ENCODE measurements around the gene TCP11.

TCP11 gene

DNA sequence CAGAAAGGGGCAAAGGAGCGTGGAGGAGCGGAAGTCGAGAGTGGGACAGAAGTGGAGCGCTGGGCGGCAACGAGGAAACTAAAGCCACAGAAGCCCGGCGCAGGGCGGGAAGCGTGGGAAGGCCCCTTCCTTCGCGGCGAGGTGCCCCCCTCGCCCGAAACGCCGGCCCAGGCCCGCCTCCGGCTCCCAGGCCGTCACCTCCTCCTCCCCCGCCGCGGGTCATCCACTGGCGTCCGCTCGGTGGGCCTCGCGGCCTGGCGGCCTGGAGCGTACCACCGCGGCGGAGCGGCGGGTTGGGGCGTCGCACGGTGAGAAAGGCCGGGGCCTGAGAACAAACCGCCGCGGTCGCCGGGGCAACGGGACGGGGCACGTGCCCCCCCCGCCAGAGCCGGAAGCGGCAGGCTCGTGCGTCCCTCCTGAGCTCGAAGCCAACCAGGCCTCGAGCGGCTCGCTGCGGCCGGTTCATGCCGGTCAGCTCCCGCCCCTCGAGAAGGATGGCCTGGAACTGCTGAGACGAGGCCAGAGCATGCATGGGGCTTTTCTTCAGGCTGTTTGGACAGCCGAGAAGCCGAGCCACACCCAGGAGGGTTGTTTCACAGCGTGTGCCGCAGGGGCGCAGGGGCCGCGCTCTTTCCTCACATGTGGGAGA is at the start of gene TCP11:
TCP11 (minus strand) TSS at position 333 of the 649 bp plus-strand sequence. CDS start 469 bp downstream, outside the sequence.
- no peak for DNase-seq

DNA sequence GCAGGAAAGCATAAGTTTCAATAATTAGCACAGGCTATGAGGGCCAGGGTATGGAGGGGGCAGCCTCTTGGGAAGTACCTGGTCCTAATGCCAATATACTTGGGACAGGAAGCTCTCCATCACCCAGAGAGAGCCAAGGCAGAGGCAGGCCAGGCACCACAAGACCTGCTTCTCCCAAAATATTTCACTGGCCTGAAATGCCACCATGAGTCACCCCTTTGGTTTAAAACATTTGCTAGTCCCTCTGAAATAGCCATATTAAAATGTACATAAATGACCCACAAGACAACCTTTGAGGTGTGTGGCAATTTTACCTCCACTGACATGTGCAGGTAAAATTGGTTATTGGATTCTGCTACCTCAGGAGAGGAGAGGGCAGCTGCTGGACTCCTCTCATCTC is 49.2 kb upstream of the TCP11 start:
- DNase-seq: no peak

DNA sequence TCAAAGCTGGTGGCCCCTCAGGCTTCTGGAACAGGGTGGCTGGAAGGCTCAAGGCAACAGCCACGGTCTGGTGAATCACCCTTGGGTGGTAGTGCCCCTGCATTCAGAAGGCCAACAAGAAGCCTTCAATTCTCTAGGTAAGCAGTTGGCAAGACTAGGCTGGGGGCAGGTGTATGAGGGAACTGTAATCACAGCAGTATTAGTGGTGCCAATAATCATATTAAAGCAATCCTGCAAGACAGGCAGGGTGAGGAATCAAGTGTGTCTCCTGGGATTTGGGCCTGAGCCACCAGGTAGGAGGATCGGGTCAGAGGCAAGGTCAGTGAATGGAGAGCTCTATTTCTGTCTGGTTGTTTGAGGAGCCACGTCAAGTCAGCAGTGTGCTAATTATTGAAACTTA is 47.7 kb upstream of the TCP11 start:
- DNase-seq: no peak

DNA sequence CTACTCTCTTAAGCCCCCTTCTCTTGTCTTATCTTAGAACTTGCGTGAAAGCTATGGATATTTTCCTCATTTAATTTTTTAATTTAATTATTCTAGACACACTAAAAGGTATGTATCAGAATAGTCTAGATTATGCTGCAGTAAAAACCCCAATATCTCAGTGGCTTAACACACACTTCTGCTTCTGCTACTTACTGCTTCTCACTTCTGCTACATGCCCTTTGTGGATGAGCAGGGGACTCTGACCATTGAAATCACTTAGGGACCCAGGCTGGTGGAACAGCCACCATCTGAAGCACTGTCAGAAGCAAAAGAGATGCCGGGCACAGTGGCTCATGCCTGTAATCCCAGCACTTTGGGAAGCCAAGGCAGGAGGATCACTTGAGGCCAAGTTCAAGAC is 45.4 kb upstream of the TCP11 start:
- no peak for DNase-seq

DNA sequence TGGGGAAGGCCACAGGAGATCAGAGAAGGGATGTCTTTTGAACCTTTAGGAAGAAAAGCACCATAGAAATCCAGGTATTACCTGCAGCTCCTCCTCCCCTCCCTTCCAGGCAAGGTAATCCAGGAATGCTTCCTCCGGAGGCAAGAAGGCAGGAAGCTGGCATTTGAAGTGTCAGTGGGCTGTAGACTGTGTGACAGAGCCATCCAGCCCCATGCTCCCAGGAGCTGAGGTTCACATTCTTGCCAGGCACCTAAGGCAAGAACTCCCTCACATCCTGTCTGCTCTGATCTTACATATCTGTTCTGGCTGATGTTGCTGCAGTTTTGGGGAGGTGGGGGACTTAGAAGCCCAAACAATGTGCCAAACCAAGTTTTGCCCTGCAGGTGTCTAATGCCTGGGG is 44.8 kb upstream of the TCP11 start:
- no peak for DNase-seq

DNA sequence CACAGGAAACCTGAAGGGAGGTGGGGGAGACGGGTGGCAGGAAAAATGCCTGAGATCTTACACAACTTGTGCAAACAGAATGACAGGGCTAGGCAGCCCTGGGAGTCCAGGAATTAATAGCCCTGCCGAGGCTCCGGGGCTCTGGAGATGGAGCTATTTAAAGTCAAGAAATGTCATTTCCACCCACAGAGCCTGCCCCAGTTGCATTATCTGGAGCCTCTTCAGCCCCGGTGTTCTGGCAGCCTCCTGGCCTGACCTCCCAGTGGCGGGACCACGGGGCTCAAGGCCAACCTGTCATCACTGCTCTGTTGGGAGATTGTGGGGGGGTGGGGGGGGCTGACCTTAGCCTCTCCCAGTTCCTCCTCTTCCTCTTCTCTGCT is 44.2 kb upstream of the TCP11 start:
- DNase-seq: peak; percentile 83

DNA sequence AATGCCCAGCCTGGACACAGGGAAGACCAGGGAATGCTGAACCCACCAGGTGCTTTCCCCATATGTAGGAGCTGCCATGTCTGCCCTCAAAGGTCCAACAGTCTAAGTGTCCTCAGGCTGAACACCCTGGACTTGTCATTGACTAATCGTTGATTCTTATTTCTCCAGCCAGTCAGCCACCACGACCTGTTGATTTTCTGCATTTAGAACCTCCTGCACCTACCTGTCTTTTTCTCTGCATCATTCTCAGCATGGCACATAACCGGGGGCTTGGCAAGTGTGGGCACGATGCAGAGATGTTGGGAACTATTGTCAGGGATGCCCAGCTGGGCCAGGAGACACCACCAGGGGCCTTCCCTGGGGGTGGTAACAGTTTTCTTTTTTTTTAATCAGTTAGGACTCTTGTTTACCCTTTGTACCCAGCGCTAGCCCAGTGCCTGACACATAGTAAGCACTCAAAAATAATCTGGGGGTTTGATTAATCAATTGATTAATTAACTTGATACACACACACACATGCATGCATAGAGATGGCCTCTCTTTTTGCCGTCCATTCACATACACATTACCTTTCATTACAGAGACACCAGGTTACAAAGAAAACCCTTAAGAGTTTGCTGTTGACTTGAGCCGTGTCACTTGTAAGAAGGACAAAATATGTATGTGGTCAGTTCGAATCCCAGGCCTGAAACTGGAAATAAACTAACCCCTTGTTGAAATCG is 43.6 kb upstream of the TCP11 start:
- DNase-seq: no peak

DNA sequence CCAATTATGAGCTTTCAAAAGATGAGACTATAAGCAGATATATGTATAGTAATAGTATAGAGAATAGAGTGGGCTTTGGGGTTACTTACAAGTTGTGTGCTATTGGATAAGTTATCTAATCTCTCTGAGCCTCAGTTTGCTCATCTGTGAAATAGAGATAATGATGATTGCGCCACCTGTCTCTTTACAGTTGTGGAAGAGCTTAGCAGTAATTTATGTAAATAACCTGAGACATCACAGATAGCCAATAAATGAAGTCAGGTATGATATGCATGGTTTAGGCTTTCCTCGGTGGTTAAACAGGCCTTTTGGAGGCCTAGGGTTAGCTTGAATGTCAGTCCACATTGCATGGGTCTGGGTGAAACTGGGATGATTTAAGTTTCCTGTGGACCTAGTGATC is 42.8 kb upstream of the TCP11 start:
- DNase-seq: no peak

DNA sequence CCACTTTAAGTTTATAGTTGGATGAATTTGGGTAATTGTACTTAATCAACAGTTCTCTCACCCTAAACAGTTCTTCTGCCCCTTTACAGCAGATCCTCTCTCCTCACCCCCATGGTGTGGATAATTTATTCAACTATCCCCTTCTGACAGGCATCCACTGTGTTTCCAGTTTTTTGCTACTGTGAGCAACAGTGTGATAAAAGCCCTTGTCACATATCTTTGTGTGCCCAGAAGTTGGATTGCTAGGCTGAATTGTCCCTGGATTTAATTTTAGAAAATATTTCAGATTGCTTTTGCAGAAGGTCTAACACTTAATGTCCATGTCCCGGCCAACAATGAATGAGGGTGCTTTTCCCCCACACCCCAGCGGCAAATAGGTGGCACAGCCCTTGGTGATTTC is 42.1 kb upstream of the TCP11 start:
- no peak for DNase-seq

DNA sequence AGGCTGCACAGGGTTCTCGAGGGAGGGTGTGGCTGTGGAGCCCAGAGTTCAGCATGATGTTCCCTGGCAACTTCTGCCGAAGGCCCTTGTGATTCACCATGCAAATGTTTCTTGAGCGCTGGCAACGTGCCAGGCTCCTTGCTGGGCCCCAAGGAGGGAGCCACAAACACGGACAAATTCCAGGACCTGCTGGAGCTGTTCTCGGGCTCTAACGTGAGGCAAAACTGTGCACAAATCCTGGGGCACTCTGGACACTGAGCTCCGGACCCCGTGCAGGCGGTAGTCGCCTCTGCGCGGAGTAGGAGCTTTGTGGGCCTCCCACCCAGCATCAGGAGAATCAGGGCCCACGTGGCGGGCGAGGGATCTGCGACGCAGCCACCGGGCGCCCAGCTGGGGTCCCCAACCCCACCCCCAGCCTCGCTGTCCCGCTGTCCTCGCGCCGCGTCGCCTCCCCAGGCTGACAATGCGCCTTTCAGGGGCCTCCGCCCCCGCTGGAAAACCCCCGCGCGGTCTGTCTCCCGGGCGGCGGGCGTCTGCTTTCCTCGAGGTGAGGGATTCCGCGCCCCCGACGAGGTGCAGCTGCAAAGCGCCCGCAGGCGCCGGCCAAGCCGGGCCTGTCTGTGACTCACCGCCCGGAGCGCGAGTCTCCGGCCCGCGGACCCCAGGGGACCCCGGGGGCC is 40.9 kb upstream of the TCP11 start:
- peak; percentile 92 for DNase-seq

DNA sequence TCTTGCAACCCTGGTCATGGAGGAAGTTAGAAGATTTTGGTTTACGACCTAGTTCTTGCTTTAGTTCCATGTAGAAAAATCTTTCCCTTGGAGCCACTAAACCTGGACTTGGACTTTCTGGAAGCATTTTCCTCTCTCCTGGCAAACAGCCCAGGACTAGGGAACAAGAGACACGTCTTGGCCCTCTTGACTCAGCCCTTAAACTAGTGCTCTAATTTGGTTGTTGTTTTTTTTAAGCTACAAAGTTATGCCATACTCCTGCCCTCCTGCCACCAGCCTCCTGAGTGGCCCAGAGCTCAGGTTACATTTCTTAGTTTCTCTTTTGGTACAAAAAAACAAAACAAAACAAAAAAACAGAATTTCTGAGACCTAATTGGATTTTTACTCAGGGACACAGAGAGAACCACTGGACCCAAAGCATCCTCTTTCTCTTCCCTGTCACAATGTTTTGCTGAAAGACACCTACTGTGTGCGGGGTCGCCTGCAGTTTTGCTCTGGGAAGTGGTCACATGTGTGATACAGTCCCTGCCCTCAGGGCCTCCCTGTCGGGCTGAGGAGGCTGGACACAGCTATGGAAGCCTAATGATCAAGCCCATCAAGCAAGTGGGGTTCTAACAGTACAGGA is 40.3 kb upstream of the TCP11 start:
- DNase-seq: peak; percentile 75

DNA sequence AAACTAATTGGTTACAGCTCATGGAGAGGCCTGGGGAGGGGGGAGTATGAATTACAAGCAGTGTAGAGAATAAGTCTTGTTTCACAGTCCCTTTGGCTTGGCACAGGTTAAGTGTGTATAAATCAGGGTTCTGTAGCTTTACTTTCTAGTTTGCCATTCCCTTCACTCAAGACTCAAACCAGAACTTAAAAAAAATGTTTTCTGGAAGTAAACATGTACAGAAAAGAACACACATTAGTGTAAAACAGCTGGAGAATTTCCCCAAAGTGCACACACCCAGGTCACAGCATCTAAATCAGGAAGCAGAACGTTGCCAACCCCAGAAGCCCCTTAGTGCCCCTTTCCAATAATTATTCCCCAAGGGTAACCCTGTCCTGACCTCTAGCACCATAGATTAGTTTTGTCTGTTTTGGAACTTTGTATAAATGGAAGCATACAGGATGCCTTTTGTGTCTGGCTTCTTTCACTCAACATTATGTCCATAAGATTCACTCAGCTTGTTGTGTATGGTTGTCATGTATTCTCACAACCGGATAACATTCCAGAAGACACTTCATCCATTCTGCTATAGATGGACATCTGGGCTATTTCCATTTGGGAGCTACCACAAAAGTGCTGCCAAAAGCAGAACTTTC is 38.9 kb upstream of the TCP11 start:
- DNase-seq: no peak

DNA sequence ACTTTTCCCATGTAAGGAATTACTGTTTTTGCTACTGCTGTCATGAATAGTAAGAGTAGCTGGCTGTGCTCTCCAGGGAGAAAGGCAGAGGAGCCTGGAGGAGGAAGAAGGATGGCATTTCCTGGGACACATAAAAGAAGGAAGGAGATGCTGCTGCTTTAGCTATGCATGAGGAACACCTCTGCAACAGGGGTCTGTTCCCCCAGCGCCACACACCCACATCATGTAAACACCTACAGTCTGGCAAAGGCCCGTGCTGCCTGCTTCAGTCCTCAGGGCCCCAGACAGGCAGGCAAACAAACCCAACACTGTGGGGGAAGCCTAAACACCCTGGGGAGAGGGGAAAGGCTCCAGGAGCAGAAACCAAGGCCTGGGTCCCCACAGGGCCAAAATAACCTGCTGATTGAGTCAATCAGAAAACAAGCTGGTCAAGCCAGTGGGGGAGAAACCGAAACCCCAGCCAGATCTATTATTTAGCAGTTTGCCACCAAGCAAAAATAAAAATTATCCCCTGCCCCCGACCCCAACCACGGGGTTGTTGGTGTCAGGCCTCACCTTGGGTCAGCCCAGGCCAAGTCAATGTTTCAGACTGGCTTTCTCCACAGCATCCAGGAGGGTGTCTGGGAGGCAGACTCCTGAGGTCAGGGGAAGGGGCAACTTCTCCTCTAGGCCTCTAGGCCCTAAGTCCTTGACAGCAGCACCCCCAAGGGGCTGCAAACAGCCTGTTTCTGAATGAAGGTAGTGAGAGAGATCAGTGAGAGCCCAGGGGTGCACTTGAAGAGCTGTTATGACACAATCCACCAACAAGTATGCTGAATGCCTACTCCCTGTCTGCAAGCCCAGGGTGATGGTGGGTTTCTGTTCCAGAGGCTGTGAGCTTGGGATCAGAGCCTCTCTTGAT is 38.0 kb upstream of the TCP11 start:
- peak; percentile 45 for DNase-seq

DNA sequence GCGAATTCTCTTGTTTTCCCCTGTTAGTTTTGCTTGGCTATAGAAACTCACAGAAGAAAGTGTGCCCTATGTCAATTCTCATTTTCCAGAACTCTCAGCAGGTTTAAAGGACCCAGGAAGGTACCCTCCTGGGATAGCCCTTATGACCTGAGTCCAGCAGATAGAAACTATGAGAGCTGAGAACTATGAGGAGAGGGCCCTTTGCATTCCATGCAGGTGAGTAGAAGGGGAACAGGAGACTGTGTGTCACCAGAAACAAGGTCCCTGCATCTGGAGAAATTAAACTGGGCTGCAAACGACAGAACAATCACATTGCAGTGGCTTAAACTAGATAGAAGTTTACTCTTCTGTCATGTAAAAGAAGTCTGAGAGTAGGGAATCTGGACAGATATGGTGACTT is 36.9 kb upstream of the TCP11 start:
- no peak for DNase-seq

DNA sequence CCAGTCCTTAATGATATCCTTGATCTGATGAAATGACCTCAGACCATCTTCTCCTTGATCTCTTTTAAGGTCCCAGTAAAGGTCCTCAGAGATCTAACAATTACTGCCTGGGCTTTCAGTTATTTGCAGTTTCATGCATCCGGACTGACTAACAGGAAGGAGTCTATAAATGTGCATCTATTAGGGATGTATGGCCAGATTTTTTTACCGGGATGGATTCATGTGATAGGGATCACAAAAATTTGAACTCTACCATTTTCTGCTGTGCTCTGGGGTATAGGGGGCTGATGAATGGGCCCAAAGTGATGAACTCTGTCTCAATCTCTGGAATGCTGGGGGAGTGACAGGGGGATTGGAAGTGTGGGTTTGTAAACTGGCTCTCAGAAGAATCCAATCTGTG is 36.5 kb upstream of the TCP11 start:
- peak; percentile 85 for DNase-seq

DNA sequence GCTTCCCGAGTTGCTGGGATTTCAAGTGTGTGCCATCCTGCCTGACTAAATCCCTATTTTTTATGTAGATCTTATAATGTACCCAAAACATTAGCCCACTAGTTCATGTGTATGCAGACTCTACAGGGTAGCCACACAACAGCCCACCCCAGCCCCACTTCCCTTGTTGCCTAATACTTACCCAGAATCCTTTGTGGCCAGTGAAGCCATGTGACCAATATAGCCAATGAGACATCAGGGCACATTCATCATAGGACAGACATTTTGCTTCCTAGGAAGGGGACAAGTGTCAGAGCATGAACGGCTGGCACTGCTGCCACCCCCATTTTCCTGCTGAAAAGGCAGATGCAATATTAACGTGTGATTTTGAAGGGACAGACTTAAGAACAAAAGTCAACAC is 36.0 kb upstream of the TCP11 start:
- DNase-seq: no peak

DNA sequence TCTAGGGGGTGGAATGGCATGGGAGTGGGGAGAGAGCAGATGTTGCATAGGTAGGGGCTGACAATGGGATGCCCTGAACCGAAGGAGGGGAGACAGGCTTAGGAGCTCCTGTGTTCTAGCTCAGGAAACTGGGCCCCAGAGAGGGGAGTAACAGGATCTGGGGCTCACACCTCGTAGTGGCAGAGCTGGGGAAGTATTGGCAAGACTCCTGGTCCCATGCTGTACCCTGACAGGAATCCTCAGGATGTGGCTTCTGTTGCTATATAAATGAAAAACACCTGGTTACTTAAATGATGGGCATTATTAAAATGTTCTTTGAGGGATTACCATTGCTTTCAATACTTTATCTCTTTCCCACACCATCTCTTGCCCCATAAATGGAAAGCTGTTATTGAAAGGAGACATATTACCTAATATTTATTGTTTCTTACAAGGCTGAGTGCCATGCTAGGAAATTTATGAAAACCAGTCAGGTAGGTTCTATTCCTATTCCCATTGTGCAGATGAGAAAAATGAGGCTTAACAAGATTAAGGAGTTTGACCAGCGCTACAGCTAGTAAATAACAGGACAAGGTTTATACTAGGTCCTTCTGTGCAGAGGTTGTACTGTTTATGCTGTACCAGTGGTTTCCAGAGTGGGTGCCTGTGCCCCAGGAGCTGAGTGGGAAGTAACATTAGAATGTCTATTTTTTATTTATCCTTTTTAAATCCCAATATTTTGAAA is 35.3 kb upstream of the TCP11 start:
- no peak for DNase-seq

DNA sequence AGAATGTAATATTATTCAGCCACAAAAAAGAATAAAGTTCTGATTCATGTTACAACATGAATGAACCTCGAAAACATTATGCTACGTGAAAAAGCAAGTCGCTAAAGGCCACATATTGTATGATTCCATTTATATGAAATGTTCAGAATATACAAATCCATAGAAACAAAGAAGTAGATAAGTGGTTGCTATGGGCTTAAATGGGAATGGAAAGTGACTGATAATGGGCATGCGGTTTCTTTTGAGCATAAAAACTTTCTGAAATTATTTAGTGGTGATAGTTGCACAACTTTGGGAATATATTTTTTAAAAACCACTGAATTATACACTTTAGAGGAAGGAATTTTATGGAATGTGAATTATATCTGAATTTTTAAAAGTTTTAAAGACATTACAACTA is 33.4 kb upstream of the TCP11 start:
- DNase-seq: no peak

DNA sequence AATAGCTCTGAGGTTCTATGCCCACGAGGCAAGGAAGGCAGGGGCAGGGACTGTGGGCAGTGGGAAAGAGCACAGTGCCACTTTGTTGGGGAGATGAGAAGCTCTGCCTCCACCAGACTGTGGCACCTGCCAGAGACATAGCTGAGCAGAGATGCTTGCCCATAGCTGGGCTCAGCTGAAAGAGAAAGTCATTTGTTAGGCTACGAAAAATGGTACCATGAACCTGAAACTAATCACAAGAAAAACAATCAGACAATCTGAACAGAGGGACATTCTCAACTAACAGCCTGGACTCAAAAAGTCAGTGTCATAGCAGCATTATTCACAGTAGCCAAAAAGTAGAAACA is 32.9 kb upstream of the TCP11 start:
- DNase-seq: no peak

DNA sequence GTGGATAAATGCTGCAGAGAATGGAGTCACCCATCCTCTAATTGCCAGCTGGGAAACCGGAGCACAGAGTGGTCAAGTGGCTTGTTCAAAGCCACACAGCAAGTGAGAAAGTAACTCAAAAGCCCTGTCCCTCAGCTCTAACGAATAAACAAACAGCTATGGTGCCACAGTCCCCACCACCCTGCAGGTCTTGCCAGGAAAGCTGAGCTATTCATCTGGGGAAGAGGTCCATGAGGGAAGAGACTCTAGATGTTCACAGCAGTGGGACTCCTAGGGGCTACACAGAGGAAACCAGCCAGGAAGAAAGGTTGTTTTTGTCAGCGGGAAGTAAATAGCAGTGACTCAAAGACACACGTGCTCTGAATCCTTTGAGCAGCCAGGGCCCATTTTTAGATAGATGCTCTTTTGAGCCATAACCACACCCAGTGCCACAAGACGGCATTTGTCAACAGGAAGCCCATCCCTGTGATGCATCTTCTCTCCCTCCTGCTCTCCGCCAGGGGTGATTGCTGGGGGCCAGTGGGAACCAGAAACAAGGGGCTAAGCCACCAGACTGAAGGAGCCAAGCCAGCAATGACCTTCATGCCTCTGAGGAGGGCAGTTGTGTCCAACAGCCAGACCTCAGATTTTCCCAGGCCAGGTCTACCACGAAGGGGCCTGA is 32.4 kb upstream of the TCP11 start:
- DNase-seq: no peak

DNA sequence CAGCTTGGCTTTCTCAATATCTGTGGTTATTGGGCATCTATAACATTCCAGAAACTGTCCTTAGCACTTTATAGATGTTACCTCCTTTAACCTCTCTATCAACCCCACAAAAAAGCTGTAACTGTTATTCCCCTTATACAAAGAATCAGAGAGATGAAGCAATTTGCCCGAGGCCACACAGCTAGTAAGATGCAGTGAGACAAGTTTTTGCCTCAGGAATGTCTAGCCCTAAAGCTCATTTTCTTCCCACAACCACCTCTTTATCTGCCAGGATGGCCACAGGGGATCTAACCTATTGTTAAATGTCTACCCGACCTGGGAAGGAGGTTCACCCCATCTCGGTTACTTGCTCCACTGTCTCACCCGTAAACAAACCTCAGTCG is 31.9 kb upstream of the TCP11 start:
- peak; percentile 75 for DNase-seq
